Non-pigmented ciliary epithelial cell (primary cell): ENCODE measurements around the gene PRLR.
"Not testable (repeated sequence)": the region's sequence is repeated elsewhere in the genome, so short reads cannot be mapped to it uniquely, and the experiment has no call there.

ENCODE experiments used
- DNase-seq: peaks from one replicate; pipeline ENCODE4 v3.0.0-alpha.2; 2010; ENCODE audit warnings: low read depth

Gene PRLR

DNA sequence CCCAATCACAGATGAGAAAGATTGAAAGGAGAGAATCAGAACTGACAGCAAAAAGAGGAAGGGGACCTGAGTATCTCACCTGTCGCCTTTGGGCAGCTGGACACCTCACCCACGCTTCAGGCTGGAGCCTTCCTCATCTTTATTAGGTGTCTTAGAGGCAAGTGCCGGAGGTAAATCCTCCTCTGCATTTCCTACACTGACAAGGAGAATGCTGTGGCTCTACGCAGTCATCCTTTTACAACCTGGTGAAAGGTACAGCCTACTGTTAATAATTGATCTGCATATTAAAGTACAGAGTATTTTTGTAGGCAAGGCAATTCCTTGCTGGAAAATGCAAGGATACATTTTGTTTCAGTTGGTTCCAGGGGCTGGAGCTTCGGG, 34.8 kb downstream of the PRLR start:
- no peak for DNase-seq

DNA sequence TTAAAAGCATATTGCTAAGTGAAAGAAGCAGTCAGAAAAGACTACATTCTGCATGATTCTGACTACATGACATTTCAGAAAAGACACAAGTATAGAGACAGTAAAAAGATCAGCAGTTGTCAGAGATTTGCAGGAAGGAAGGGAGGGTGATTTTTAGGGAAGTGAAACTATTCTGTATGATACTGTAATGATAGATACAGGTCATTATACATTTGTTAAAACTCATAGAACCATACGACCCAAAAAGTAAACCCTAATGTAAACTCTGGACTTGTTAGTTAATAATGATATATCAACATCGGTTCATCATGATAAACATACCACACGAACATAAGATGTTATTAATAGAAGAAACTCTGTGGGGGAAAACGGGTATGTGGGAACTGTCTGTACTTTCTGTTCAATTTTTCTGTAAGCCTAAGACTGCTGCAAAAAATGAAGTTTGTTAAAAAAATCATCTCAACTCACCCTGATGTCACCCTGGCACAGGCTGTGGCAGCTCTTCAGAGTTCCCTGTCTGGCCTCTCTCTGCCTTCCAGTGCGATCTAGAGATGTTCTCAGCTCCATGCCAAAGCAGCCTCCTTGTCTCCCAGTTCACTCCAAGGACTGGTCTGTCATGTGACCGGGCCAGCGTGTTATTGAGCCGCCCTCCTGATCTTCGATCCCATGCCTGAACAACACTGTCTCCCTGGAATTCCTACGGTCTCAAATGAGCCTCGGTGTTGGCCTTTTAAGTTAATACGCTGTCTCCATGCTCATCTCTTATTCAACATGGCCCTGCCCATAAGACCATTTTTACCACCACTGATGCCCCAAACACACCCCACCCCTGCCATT, 35.4 kb downstream of the PRLR start:
- no peak for DNase-seq

DNA sequence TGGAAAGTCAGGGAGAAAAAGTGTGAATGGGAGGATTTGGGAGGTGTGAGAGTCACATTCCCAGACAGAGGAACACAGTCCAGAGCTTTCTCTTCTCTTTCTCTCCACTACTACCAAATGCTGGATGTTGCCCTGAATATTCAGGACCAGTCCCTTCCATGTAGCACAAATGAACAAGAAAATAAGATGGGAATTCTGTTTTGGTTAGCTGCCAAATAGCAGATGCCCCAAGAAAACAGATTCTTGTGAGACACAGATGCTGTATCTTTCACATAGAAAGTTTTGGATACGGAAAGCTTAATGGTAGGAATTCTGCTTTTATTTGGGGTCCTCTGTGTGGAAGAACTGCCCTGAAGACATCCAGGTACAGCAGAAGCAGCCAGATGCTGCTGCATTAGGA, 37.8 kb downstream of the PRLR start:
- DNase-seq, result no peak

DNA sequence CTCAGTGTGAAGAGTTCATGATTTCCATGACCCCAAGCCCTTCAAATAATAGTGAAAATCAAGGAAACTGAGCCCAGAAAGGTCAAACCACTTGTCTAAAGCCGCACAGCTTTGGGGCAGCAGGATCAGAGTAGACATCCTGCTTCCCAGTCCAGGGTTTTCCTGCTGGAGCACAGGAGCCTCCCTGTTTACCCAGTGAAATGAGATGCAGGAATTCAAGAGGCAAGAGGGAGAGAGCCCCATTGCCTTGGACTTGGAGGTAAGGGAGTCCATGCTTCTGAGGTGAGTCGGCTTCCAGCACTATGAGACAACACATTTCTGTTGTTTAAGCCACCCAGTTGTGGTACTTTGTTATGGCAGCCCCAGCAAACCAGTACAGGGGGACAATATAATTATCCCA, 40.5 kb downstream of the PRLR start:
- not testable (repeated sequence) for DNase-seq

DNA sequence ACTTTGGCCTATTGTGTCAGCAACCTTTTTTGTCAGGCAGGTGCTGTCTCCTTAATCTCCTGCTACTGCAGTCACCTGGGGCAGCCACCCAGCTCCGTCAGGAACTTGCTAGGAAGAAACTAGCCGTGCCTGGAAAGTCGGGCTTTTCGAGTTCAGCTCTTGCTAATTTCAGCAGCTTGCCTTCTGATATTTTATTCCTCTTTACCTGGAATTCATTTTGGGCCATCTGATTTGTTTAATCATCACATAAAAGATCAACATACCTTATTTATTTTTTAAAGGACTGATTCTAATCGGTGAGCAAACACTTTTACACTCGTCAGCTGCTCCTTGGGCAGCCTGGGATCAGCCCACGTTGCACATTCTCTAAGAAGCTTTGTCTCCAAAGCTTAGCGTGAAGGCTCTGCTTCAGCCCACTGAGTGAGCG, 42.2 kb downstream of the PRLR start:
- DNase-seq, result no peak

DNA sequence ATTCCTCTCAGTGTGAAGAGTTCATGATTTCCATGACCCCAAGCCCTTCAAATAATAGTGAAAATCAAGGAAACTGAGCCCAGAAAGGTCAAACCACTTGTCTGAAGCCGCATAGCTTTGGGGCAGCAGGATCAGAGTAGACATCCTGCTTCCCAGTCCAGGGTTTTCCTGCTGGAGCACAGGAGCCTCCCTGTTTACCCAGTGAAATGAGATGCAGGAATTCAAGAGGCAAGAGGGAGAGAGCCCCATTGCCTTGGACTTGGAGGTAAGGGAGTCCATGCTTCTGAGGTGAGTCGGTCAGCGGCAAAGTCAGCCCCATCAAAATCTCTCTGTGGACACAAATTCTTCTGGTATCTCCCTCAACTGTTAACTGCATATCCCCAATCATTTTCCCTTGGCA, 42.7 kb downstream of the PRLR start:
- not testable (repeated sequence) for DNase-seq

DNA sequence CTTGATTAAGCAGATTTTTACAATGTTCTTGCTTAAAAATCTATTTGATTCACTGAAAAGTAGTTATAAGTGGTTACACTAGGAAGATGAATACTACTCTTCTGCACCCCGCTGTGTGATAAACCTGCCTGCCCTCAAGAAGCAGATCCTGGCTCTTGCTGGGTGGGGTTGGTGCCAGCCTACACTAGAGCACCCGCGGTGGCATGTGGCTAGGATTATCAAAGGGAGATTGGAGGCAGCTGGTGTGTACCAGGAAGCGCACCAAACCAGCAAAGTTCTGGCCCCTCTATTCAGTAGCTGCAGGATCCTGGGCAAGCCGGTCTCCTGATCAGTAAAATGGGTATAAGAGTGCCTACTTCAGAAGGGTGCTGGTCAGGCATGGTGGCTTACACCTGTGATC, 43.5 kb downstream of the PRLR start:
- no peak for DNase-seq

DNA sequence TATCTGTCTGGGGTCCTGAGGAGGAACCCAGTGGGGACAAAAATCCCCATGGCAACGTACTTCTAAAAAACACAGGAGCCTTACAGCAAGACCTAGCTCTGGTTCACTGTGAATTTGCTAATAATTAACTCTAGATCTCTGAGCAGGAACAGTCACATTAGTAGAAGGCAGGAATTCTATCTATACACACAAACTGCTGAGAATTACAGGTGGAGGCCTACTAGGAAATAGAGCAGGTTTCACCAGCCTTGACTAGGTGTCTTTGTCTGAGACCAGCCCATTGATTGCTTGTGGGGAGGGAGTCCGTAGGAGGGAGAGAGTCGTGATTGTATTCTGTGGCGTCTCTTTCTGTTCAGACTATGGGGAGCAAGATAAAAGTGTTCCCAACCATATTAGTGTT, 44.8 kb downstream of the PRLR start:
- no peak for DNase-seq

DNA sequence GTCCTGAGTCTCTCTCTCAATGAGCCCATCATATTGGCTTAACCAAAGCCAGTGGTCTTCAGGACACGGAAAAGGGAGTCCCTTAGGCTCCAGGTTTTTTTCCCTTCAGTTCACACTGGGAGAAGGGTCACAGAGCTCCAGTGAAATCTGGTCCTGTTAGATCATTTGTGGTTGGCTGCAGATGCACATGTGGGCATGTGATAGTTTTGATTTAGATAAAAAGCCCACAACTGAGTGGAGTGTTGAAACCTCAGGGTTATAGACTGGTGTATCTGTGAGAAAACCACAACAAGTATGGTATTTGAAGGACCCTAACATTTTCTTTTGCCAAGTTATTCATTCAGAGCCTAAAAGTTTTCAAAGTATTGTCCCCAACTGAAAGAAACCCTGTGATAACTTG, 46.7 kb downstream of the PRLR start:
- no peak for DNase-seq

DNA sequence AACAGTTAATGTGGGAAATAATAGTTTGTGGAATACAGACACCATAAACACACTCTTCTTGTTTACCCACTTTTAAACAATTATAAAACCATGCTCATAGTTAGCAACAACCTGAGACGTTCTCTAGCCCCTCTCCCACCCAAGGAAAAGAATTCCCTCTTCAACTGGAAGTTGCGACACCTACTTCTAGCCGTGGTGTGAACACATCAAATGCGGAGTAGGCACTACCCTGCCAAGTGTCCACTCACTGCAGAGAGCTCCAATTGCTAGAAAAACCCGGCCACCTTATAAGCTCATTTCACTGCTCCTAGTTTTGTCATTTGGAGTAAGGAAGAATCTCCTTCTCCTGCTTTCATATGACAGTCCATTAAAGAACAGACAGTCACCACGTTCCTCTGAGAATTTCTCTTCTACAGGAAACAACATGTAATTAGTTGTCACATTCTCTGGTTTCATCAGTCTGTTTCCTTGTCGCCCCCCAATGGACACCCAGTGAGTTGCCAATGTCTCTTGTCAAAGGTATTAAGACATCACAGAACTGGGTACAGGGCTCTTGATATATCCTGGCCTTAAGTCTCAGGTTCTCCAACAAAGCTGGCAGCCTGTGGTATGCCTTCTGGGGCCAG, 47.3 kb downstream of the PRLR start:
- DNase-seq, result peak; percentile 20

DNA sequence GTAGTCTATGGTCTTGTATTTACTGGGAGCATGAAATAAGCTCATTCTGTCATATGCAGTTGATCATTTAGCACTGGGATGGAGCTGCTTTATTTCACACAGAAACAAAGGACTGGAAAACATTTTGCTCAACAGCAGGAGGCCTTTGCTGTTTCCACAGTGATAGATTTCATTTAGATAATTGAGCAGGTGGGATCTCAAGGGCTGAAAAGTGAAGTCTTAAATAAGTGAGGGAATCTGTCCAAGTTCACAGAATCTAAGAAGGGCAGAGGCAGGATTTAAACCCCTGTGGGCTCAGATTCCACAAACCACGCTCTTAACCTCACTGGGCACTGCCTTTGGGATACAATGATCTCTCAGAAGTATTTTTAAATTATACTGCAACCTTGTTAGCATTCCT, 47.8 kb downstream of the PRLR start:
- DNase-seq, result no peak

DNA sequence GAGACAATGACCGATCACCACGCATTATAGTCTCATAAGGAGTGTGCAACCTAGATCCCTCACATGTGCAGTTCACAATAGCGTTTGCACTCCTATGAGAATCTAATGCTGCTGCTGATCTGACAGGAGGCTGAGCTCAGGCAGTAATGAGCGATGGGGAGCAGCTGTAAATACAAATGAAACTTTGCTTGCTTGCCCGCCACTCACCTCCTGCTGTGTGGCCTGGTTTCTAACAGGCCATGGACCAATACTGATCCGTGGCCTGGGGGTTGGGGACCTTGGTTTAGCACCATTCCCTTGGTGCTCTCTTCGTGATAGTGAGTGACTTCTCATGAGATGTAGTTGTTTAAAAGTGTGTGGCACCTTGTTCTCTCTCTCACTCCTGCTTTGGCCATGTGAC, 50.2 kb downstream of the PRLR start:
- no peak for DNase-seq

DNA sequence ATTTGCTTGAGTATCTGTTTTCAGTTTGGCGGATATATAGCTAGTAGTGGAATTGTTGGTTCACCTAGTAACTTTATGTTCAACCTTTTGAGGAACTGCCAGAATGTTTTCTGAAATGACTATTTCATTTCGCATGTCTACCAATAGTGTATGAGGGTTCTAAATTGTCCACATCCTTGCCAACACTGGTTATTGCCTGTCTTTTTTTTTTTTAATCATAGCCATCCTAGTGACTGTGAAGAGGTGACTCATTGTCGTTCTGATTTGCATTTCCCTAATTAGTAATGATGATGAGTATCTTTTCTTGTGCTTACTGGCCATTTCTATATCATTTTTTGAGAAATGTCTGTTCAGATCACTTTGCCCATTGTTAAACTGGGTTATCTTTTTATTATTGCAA, 52.5 kb downstream of the PRLR start:
- no peak for DNase-seq

DNA sequence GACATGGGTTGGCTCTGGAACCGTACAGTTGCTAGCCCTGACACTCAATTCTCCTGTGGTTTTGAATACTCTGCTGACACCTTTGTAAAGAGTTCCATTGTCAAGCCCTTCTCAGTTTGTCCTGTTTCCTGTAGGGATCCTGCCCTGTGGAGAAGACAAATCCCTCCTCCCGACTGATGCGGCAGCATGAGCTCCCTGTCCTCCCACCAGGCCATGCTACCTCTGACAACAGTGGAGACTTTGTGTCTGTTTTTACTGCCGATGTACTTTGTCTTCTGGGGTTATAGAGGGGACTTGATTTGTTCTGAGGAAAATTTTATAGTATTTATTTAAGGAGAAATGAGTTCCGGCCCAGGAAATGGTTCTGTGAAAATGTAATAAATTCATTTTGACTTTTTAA, 57.8 kb downstream of the PRLR start:
- DNase-seq, result no peak

DNA sequence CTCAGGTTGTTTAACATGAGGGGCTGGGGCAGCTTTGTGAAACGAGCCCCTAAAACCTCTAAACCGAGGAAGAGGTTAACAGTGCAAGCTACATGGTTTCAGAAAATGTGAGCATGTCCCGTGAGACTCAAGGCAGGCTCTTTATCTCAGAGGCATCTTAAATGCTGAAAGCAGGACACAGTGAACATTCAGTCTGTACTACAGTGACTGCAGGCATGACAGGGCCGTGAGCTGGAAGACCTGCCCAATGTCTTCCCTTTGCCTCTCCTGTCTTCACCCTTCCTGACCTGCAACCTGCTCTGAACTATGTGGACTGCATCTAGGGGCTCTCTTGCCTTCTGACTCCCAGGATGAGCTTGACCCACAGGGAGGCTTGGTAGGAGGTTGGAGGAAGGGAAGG, 58.3 kb downstream of the PRLR start:
- no peak for DNase-seq

DNA sequence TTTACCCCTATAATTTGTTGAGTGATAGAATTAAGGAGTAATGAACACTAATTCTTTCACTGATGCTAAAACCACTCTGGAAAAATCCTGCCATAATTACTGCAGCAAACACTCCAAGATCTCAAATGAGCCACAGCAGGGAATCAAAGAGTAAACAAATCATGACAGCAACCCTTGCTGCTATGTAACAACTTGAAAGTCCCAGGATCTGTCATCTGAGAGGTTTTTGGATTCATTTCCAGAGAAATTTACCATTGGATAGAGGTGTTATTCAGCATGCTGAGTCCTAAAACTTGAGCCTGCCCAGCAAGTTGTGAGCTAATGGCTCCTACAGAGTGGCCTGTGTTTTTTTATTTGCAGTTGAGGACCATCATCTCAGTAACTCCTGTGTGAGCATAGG, 59.2 kb downstream of the PRLR start:
- DNase-seq, result no peak

DNA sequence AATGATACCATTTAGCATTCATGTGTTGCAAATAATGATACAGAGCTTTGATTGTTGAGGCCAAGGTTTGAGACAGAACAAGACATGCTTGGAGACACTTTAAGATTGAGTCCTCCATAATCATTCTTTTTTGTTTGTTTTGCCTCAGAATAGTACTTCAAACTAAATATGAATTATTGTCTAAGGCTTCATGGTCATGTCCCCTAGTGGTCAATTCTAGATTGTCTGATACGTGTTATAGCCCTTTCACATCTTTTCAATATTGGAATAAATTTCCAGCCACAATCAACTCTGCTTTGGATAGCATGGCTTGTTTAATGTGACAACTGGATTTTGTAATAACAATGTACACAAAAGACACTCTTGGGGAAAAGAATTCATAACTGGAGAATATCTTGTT, 64.2 kb downstream of the PRLR start:
- DNase-seq, result no peak

DNA sequence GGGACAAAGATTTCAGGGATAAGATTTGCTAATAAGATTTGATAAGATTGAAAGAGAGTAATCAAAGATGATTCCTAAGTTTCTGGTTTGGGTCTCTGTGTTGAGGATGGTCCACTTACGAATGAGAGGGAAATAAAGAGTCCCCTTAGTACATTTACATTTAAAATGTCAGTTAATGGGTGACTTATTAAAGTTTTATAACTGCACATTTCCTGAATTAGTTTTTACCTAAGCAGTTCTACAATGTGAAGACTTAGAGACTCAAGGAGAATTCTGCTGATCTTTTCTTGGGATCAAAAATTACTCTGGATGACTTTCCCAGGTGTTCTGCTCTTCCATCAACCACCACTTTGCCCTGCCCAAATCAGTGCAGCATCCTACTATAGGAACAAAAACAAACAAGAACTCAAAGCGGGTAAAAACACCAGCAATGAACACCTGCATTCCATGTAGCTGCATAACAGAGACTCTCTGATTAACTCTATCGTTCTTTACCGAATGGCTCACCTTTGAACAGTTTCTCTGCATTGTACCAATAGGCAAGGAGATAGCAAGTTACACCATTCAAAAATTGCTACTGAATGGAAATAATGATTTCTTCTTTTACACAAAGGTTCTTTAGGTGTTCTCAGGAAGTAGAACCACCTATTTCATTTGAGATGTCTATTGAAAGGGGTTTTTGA, 65.3 kb downstream of the PRLR start:
- no peak for DNase-seq

DNA sequence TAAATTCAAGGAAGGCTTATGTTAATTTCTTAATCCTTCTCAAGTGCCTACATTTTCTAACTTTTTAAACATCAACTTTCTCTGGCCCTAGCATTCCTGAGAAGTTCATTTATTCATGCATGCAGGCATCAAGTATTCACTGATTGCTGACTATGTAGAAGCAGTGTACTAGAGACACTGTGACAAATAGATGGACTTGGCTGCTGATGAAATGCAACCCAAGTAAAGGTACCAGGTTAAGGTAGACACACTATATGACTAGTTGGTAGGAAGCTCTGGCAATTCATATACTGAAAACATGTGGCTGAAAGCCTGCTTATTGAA, 66.6 kb downstream of the PRLR start:
- DNase-seq, result no peak

DNA sequence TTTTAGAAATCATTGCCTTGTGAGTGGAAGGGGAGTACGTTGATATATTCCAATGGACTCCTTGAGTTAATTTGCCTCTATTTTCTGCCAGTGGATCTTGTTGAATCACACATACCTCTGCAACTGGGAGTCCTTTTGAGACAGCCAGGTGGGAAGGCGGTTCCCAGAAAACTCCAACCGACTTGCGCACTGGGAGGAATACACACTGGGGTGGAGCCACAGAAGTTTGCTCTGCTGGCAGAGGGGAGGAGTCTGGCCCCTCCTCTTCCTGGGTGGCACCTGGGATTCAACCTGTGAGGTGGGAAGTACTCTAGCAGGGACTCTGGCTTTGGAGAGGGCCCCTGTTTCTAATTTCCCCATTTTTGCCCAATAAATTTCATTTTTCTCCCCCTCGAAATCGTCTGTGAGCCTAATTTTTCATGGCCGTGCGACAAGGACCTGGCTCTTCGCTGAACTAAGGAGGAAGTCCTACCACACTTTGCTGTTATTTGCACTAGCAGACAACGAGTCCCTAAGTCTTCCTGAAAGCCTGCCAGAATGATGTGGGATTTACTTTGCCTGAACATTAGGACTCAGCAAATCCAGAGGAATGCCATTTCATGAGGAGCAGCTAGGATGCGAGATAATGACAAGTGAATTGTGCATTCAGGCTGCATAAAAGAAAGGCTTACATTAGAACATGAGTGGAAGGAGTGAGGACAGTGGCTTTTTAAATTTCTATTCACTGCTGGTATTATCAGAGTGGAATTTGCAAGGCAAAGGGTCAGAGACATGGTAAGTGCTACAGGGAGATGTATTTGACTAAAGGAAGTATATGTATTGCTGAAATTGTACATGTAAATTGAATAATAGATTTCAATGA, 67.2 kb downstream of the PRLR start:
- no peak for DNase-seq

DNA sequence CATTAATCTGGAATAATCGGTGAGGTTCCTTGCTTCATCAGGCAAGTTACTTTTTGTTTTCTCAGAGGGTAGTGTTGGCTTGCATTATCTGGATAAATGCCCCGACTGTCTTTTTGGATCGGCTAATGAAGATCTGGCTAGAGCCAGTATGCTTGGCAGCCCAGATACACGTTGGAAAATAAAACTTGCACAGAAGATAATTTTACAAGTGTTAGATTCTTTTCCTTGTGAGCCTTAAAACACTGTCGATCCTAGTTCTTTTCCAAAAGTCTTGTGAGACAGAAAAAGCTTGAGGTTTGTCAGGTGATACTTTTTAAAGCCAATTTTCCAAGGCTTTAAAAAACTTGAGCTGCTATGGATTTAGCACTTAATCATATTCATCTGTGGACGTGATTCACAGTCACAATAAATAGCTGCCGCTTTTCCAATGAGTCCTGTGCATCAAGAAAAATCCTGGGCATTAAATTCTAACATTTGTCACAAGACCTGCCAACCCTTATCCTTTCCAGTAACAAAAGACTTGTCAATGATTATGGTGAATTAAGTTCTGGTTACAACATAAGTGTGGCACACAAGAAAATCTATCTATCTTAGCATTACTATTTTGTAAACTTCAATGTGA, 68.5 kb downstream of the PRLR start:
- no peak for DNase-seq

DNA sequence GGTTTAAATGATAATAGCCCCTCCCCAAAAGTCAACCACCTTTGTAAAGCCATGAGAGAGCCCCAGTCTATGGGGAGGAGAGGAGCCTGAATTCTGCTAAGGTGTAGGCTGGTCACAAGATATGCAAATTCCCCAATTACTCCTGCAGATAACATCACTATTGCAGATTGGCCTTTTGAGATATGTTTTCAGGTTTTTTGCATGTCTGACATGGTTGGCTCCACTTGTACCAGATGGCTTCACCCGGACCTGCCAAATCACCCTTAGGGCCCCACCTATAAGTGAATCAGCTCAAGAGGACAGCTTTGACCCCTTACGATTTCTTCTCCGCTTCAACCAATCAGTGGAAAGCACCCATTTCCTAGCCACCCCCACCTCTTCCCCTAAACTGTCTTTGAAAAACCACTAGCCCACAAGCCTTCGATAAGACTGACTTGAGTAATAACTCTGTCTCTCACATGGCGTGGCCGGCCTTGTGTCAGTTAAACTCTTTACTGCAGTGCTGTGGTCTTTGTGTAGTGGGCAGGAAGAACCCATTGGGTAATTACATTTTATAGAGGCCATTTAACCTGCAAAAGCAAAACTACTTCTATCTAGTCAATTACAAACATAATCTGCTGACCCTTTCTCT, 69.7 kb downstream of the PRLR start:
- DNase-seq, result no peak
